ENCODE measurements around the gene DOCK11.

- TF ChIP-seq CTCF (IDR thresholded peaks at IDR 0.05) = no peak
- no peak for TF ChIP-seq POLR2A (IDR thresholded peaks at IDR 0.05)
Observed at GRCh38 chrX:118502161-118502789, 6.7 kb downstream of the DOCK11 start.
